ENCODE measurements around the gene PDGFD.

PDGFD gene

DNA sequence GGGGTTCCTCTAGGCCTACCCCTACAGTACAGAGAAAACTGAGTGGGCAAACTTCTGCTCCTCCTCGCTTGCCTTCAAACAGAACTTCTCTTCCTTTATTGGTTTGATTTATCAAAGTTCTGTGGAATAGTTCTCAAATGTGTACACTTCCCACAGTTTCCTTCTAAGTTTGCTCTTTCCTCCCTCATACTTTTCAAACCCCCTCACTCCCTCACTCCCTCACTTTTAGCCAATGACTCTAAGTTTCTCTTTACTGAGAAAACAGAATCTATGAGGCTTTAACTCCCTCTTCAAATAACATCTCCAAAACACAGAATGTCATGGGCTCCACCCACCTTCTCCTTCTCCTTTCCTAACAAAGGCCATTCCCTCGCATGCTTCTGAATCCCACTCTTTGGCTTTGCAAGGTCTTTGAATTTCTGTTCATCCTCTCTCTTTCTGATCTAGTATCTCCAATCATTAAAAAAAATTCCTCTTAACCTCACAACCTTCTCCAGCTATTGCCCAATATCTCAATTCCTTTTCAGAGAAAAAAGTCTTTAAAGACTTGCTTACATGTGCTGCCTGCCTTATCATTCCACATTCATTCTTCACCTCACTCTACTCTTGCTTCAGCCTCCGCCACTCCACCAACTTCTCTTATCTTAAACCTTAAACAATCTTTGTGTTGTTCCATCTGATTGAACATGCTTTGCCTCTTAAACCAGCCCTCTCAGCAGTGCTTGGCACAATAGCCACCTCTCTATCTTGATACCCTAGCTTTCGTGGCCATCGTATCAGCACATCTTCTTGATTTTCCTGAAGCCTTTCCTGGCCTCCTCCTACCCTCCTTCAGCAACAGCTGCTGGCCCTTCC is 70.3 kb downstream of the PDGFD start:
- H4K20me1 ChIP-seq (ENCODE audit: insufficient read depth): no peaks in the 10 kb centered on the region

DNA sequence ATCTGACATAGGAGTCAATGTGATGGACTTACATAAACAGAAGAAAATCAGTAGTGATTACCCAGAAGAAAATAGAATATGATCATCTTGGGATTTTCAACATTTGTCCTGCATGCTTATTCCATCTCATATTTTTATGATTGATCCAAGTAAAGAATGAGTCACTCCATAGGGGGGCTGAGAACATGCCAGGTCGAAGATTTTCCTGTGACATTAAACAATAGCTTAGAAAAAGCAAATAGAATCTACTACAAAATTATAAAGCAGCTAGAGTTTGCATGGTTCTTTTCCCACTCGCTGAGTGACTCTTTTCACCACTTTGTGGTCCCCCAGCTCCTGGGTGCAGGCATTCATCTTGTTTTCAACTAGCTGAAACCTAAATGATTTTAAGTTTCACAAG is 71.2 kb downstream of the PDGFD start:
- Histone ChIP-seq H3K36me3 (ENCODE audit: insufficient read depth) (no peaks in the 10 kb centered on the region), H3K4me3 (IDR thresholded peaks at IDR 0.05; ENCODE audit: insufficient read depth, low read depth, low read length) (no peak overlapping the region), H3K27ac (no peak overlapping the region), H2AFZ (ENCODE audit: low read depth) (no peak overlapping the region), H3K4me2 (no peak overlapping the region), H3K9ac (no peak overlapping the region), H3K27me3 (ENCODE audit: insufficient read depth, low read depth) (no peaks in the 10 kb centered on the region), H3K79me2 (ENCODE audit: insufficient read depth, low read depth) (no peaks in the 10 kb centered on the region), H3K4me1 (ENCODE audit: low read depth, poor library complexity, severe bottlenecking) (no peaks in the 10 kb centered on the region), H4K20me1 (ENCODE audit: insufficient read depth) (no peaks in the 10 kb centered on the region)
- TF ChIP-seq, protein P1, sequence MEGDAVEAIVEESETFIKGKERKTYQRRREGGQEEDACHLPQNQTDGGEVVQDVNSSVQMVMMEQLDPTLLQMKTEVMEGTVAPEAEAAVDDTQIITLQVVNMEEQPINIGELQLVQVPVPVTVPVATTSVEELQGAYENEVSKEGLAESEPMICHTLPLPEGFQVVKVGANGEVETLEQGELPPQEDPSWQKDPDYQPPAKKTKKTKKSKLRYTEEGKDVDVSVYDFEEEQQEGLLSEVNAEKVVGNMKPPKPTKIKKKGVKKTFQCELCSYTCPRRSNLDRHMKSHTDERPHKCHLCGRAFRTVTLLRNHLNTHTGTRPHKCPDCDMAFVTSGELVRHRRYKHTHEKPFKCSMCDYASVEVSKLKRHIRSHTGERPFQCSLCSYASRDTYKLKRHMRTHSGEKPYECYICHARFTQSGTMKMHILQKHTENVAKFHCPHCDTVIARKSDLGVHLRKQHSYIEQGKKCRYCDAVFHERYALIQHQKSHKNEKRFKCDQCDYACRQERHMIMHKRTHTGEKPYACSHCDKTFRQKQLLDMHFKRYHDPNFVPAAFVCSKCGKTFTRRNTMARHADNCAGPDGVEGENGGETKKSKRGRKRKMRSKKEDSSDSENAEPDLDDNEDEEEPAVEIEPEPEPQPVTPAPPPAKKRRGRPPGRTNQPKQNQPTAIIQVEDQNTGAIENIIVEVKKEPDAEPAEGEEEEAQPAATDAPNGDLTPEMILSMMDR (conservative IDR thresholded peaks at IDR 0.05; ENCODE audit: low read depth, low read length): no peak

More for the DNA sequence above, 70.3 kb downstream of the PDGFD start:
- H3K4me2 ChIP-seq: no peak overlapping the region
- no peak overlapping the region for H2AFZ ChIP-seq (ENCODE audit: low read depth)
- no peaks in the 10 kb centered on the region for H3K36me3 ChIP-seq (ENCODE audit: insufficient read depth)
- H3K79me2 ChIP-seq (ENCODE audit: insufficient read depth, low read depth): no peaks in the 10 kb centered on the region
- TF ChIP-seq, protein P1 (conservative IDR thresholded peaks at IDR 0.05; ENCODE audit: low read depth, low read length): no peak
- no peak overlapping the region for H3K27ac ChIP-seq
- H3K4me1 ChIP-seq (ENCODE audit: low read depth, poor library complexity, severe bottlenecking): no peaks in the 10 kb centered on the region
- H3K9ac ChIP-seq: no peak overlapping the region
- H3K27me3 ChIP-seq (ENCODE audit: insufficient read depth, low read depth): no peaks in the 10 kb centered on the region
- H3K4me3 ChIP-seq (IDR thresholded peaks at IDR 0.05; ENCODE audit: insufficient read depth, low read depth, low read length): no peak overlapping the region

DNA sequence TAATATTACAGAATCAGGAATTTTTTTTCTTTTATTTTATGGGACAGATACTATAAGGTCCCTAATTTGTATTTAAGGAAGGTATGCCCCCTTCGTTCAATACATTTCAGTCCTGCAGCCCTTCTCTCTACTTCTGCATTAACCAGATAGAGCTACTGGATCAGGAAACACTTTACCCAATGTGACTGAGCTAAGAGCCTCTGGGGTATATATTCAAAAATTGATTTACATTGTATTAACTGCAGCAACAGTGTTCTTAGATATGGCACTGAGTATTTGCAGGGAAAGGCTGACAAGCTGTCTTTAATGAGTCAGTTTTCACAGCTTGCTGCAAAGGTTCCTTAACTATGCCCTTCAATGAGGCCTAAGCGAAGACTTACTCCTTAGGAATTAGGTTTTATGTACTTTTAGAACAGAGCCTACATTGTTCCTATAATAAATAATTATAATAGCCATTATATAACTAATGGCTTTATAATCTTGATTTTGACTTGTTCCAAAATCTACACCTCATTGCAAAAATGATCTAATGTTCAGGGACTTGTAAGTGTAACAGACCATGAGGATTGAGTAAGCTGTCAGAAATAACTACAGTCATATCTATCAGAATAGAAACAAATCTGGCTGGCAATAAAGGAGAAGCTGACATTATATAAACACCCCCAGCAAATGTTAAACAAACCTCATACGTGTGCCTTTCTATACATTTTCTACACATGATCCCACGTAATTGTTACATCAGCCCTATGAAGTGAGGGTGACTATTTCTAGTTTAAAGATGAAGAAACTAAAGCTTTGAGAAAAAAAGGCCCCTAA is 72.5 kb downstream of the PDGFD start:
- no peaks in the 10 kb centered on the region for H3K36me3 ChIP-seq (ENCODE audit: insufficient read depth)
- no peak overlapping the region for H2AFZ ChIP-seq (ENCODE audit: low read depth)
- no peak overlapping the region for H3K9ac ChIP-seq
- H3K4me2 ChIP-seq: no peak overlapping the region
- TF ChIP-seq, protein P1 (conservative IDR thresholded peaks at IDR 0.05; ENCODE audit: low read depth, low read length): no peak
- H3K4me1 ChIP-seq (ENCODE audit: low read depth, poor library complexity, severe bottlenecking): no peaks in the 10 kb centered on the region
- no peaks in the 10 kb centered on the region for H3K79me2 ChIP-seq (ENCODE audit: insufficient read depth, low read depth)
- H3K27ac ChIP-seq: no peak overlapping the region
- no peaks in the 10 kb centered on the region for H4K20me1 ChIP-seq (ENCODE audit: insufficient read depth)
- H3K27me3 ChIP-seq (ENCODE audit: insufficient read depth, low read depth): no peaks in the 10 kb centered on the region
- H3K4me3 ChIP-seq (IDR thresholded peaks at IDR 0.05; ENCODE audit: insufficient read depth, low read depth, low read length): no peak overlapping the region

DNA sequence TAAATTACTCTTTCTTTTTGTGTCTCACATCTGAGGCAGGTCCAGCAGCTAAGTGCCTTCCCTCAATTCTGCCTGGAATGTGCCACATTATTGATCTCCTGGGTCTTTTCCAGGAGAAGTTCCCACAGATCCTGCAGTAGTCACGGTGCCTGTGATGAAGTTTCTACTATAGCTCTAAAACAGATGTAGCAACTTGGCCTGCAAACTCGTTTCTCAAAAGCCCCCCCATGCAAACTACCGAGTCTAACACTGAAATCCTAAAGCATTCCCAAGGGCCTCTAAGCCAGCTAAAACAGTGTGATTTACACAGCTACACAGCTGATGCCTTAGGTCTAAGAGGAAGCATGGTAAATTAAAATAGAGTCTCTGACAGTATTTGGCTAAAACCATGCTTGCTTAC is 73.2 kb downstream of the PDGFD start:
- TF ChIP-seq, protein P1 (conservative IDR thresholded peaks at IDR 0.05; ENCODE audit: low read depth, low read length): no peak
- no peak overlapping the region for H3K27ac ChIP-seq
- H4K20me1 ChIP-seq (ENCODE audit: insufficient read depth): no peaks in the 10 kb centered on the region
- H3K79me2 ChIP-seq (ENCODE audit: insufficient read depth, low read depth): no peaks in the 10 kb centered on the region
- H3K4me2 ChIP-seq: no peak overlapping the region
- no peak overlapping the region for H3K4me3 ChIP-seq (IDR thresholded peaks at IDR 0.05; ENCODE audit: insufficient read depth, low read depth, low read length)
- H3K4me1 ChIP-seq (ENCODE audit: low read depth, poor library complexity, severe bottlenecking): no peaks in the 10 kb centered on the region
- H3K27me3 ChIP-seq (ENCODE audit: insufficient read depth, low read depth): no peaks in the 10 kb centered on the region
- H3K9ac ChIP-seq: no peak overlapping the region
- H3K36me3 ChIP-seq (ENCODE audit: insufficient read depth): no peaks in the 10 kb centered on the region
- H2AFZ ChIP-seq (ENCODE audit: low read depth): no peak overlapping the region
